Hepatocyte (in vitro differentiated cells): ENCODE data around the gene PPM1H.

ENCODE experiments used
- CTCF ChIP-seq: fragments of 200-600 bp; sonication (generic); IDR thresholded peaks from 2 replicates; pipeline ENCODE4 v1.5.1; 2016; ENCODE audit warnings: antibody characterized with exemption, mild to moderate bottlenecking; ENCODE audit not compliant: poor library complexity
- EZH2 ChIP-seq: fragments of 200-600 bp; sonication (generic); IDR thresholded peaks from 2 replicates; pipeline ENCODE4 v1.6.1; 2016; ENCODE audit warnings: antibody characterized with exemption, mild to moderate bottlenecking, borderline replicate concordance
- EZH2phosphoT487 ChIP-seq: fragments of 200-600 bp; sonication (generic); IDR thresholded peaks from one replicate; pipeline ENCODE4 v1.6.1; 2018; ENCODE audit warnings: antibody characterized with exemption, mild to moderate bottlenecking, low read depth, moderate library complexity; ENCODE audit not compliant: unreplicated experiment, severe bottlenecking

- TF ChIP-seq CTCF = no peak
- TF ChIP-seq EZH2 = no peak
- no peak for TF ChIP-seq EZH2phosphoT487
These were observed 27.4 kb downstream of the PPM1H start for GRCh38 chr12:62907561-62907960.
